Measurements from ENCODE around the gene CHST11. TPM values are rescaled to one million over a fixed set of nuclear protein-coding genes. Genes with fewer than 3 reads are reported as not detected.

CHST11 gene
- total and polyA plus RNA-seq, 2 of the 4 experiments (the other 2 are of a cell fraction), result 1.4 to 2.7 TPM

DNA sequence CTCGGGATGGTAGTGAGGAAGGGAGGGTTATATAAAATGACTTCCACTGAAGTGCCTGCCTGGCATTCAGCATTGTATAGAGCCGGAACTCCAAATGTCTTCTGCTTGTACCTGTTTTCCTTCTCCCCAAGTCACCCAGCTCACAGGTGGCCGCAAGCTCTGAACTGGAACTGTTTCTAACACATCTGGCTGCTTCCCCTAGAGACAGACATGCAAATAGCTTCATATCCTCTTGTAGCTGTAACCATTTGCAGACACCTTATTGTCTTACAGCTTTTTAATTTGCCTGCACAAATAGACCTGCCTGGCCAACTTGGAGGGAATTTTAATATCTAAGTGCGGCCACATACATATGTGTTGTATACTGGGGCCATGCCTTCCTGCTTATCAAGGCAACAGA is 126.0 kb downstream of the CHST11 start:
- Histone ChIP-seq H3K4me1 (ENCODE audit: control insufficient read depth, insufficient read depth, low read length) (peaks cover 11% of the 10 kb centered on the region), H3K4me2 (ENCODE audit: low read depth, low read length) (no peak overlapping the region), H3K79me1 (ENCODE audit: low read depth in 1 of 2, low read length in 2 of 2) (no peaks in the 10 kb centered on the region), H3K56ac (ENCODE audit: extremely low read depth, insufficient read depth, low read length) (no peak overlapping the region), H2BK5ac (ENCODE audit: low read depth, low read length, poor library complexity, severe bottlenecking) (no peak overlapping the region), H3K4ac (ENCODE audit: low read depth, low read length) (no peak overlapping the region), H3K27me3 (ENCODE audit: control insufficient read depth, insufficient read depth, low read length) (no peaks in the 10 kb centered on the region; the same call in 1 of the 2 replicates), H3K9me3 (ENCODE audit: control insufficient read depth, insufficient read depth, low read length) (no peaks in the 10 kb centered on the region), H2AK9ac (replicated peaks; ENCODE audit: low read depth, low read length, poor library complexity) (no peak overlapping the region), H2BK15ac (ENCODE audit: low read depth, low read length) (no peak overlapping the region), H2BK120ac (ENCODE audit: low read depth, low read length) (no peak overlapping the region), H3K23ac (ENCODE audit: low read depth, low read length) (no peak overlapping the region), H3K18ac (ENCODE audit: low read depth, low read length) (no peak overlapping the region), H4K5ac (ENCODE audit: low read depth, low read length) (no peak overlapping the region), H3K9me1 (ENCODE audit: insufficient read depth, low read length) (peaks cover 4% of the 10 kb centered on the region), H4K8ac (ENCODE audit: low read depth in 2 of 2, low read length in 2 of 2) (no peak overlapping the region), H2BK20ac (ENCODE audit: low read depth, low read length) (no peak overlapping the region), H3K9ac (ENCODE audit: low read depth, low read length) (no peak overlapping the region), H3K4me3 (ENCODE audit: insufficient read depth, low read depth, low read length) (no peak overlapping the region), H4K91ac (ENCODE audit: insufficient read depth, low read depth, low read length) (no peak overlapping the region), H4K20me1 (ENCODE audit: insufficient read depth, low read length) (no peaks in the 10 kb centered on the region), H2AFZ (replicated peaks; ENCODE audit: low read length, poor library complexity) (no peak overlapping the region), H3K27ac (ENCODE audit: insufficient read depth, low read length) (no peak overlapping the region), H3K36me3 (ENCODE audit: control insufficient read depth, insufficient read depth, low read length) (no peaks in the 10 kb centered on the region), H2AK5ac (ENCODE audit: low read depth, low read length) (no peak overlapping the region), H3K14ac (replicated peaks; ENCODE audit: low read depth, low read length) (no peak overlapping the region)
- dilution Hi-C loops (cut with HindIII; ENCODE audit: low sequenced_read_pairs, unreplicated experiment), result no loop called here
- CTCF ChIA-PET, result no interaction called here
- ATAC-seq (ENCODE audit: low read depth), result no peak
- POLR2A ChIA-PET (ENCODE audit: unreplicated experiment), result no interaction called here
- in situ Hi-C loops (cut with MboI; ENCODE audit: low sequenced_read_pairs), result no loop called here
- TF ChIP-seq MXI1 (IDR thresholded peaks at IDR 0.05; ENCODE audit: borderline replicate concordance, low read depth, low read length), result no peak
- TF ChIP-seq, protein P1, sequence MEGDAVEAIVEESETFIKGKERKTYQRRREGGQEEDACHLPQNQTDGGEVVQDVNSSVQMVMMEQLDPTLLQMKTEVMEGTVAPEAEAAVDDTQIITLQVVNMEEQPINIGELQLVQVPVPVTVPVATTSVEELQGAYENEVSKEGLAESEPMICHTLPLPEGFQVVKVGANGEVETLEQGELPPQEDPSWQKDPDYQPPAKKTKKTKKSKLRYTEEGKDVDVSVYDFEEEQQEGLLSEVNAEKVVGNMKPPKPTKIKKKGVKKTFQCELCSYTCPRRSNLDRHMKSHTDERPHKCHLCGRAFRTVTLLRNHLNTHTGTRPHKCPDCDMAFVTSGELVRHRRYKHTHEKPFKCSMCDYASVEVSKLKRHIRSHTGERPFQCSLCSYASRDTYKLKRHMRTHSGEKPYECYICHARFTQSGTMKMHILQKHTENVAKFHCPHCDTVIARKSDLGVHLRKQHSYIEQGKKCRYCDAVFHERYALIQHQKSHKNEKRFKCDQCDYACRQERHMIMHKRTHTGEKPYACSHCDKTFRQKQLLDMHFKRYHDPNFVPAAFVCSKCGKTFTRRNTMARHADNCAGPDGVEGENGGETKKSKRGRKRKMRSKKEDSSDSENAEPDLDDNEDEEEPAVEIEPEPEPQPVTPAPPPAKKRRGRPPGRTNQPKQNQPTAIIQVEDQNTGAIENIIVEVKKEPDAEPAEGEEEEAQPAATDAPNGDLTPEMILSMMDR (conservative IDR thresholded peaks at IDR 0.05; ENCODE audit: low read depth, low read length), result no peak
- TF ChIP-seq RCOR1 (IDR thresholded peaks at IDR 0.05; ENCODE audit: insufficient replicate concordance, low read length), result no peak
- no peak for TF ChIP-seq RAD21 (IDR thresholded peaks at IDR 0.05; ENCODE audit: low read length)
- no peak for TF ChIP-seq MAZ (IDR thresholded peaks at IDR 0.05; ENCODE audit: borderline replicate concordance, low read depth, low read length)
- TF ChIP-seq, protein P2, sequence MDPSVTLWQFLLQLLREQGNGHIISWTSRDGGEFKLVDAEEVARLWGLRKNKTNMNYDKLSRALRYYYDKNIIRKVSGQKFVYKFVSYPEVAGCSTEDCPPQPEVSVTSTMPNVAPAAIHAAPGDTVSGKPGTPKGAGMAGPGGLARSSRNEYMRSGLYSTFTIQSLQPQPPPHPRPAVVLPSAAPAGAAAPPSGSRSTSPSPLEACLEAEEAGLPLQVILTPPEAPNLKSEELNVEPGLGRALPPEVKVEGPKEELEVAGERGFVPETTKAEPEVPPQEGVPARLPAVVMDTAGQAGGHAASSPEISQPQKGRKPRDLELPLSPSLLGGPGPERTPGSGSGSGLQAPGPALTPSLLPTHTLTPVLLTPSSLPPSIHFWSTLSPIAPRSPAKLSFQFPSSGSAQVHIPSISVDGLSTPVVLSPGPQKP (IDR thresholded peaks at IDR 0.05; ENCODE audit: borderline replicate concordance, low read depth, low read length), result no peak
- no peak for TF ChIP-seq RFX5 (IDR thresholded peaks at IDR 0.05; ENCODE audit: low read depth, low read length)
- TF ChIP-seq, protein P3, sequence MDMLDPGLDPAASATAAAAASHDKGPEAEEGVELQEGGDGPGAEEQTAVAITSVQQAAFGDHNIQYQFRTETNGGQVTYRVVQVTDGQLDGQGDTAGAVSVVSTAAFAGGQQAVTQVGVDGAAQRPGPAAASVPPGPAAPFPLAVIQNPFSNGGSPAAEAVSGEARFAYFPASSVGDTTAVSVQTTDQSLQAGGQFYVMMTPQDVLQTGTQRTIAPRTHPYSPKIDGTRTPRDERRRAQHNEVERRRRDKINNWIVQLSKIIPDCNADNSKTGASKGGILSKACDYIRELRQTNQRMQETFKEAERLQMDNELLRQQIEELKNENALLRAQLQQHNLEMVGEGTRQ (IDR thresholded peaks at IDR 0.05; ENCODE audit: low read depth, low read length), result no peak
- no peak for TF ChIP-seq NFE2L2 (IDR thresholded peaks at IDR 0.05; ENCODE audit: low read depth, low read length)
- TF ChIP-seq CHD1 (IDR thresholded peaks at IDR 0.05; ENCODE audit: low read depth, low read length), result no peak
- no peak for TF ChIP-seq SMC3 (IDR thresholded peaks at IDR 0.05; ENCODE audit: low read depth, low read length)
- intact Hi-C loops (cut with micrococcal nuclease), result no loop called here
- BruUV-seq (replicated peaks), result no TSS peak
- WGBS, 2 experiments (ENCODE audit: extremely low coverage in 2 of 2, insufficient read length in 1 of 2), result no CpG with 5 or more reads among the region's 4 CpGs
- no peak for DNase-seq
